SH-SY5Y (cell line): Measurements from ENCODE around the gene MACROD2.

ENCODE experiments used
- GATA2 ChIP-seq: IDR thresholded peaks from 2 replicates; pipeline ENCODE4 v1.6.1; 2011; ENCODE audit warnings: mild to moderate bottlenecking, low read depth, low read length
- GATA3 ChIP-seq: IDR thresholded peaks from 2 replicates; pipeline ENCODE4 v1.6.1; 2011; ENCODE audit warnings: low read depth, mild to moderate bottlenecking, low read length, moderate library complexity

DNA sequence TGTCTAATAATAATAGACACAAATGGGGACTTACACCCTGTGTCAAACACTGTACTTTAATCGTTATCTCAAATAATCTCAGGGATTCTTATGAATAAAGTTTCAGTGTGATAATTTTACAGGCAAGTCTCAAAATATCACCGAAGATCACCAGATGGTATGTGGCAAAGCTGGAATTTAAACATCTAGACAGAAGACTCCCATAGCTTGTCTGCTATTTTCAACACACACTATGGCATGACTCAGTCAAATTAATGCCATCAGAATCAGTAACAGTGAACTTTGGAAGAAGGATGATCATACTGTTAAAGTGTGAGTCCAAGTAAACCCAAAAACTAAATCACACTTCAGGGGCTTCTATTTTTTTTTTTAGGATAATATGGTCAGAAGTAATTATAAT lies 1209.7 kb downstream of the MACROD2 start:
- TF ChIP-seq GATA3 (no peak), GATA2 (no peak)
